Putamen (tissue), 1 donor: ENCODE results near the gene IFRD2.

Experiments used
- DNase-seq: peaks from one replicate; pipeline ENCODE4 v3.0.0-alpha.2; 2016; ENCODE audit warnings: low spot score

Gene IFRD2

GRCh38 chr3:50302095-50303012, 10.1 kb upstream of the IFRD2 start:
- no peak for DNase-seq

DNA sequence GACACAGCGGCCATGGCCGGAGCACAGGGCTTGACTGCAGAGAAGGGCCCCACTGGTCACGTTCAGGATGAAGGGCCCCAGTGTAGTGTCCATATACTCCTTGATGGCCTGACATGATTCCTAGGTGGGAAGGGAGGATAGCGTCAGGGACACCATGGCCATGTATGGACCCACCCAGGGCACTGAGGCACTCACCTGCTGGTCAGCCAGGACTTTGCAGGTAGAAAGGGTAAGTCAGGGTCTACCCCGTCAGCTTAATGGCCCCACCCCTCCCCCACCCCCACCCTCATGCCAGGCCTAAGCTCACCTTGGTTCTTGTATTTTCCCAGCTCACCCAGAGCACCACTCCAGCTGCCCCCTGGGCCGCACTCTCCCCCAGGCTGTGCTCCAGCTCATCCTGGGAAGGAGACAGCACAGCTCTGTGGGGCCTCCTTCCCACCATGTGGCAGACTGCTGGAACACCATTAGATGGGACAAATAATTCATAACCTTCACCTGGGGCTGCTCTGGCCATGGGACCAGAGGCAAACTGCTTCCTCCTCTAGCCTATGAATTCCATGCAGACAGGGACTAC, 8.5 kb upstream of the IFRD2 start:
- no peak for DNase-seq

DNA sequence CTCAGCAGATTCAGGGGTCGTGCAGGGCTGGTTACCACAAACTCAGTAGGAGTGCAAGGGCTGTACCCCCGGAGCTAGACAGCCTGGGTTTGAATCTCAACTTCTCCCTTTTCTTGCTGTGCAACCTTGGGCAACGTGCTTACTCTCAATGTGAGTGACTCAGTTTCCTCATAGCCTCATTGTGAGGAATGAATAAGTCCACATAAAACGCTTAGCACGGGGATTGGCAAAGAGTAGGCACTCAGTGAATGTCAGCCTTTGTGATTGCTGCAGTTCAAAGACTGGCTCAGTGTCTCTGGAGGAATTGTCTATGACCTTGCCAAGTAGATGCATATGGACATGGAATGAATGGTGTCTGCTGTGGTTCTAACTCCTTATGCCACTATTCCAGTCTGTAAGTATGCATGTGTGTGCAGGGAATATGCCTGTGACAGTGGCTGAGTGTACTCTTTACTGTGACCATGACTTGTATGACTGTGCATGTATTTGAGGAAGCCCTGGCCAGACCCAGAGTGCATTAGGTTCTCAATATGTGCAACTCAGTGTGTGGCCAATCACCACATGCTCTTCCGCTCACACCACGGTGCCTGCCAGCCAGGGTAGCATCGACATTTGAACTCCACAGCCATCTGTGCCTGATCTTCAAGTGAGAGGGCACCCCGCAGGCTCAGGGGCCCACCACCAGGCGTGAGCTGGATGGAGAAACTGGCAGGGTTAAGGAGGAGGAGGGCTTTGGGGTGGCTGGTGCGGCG, 7.9 kb upstream of the IFRD2 start:
- peak; percentile 86 for DNase-seq

- DNase-seq, result no peak
Observed at GRCh38 chr3:50299638-50299928, 7.4 kb upstream of the IFRD2 start.

- DNase-seq, result peak; percentile 100
Observed at GRCh38 chr3:50298836-50299637, 6.8 kb upstream of the IFRD2 start, which contains the start of the genes HYAL3 and NAA80. TSS of gene HYAL3 (minus strand) at chr3:50299405. CDS start at chr3:50295602, 3,803 bp downstream. TSS of gene NAA80 (minus strand) at chr3:50299405. CDS start at chr3:50297463, 1,942 bp downstream.

DNA sequence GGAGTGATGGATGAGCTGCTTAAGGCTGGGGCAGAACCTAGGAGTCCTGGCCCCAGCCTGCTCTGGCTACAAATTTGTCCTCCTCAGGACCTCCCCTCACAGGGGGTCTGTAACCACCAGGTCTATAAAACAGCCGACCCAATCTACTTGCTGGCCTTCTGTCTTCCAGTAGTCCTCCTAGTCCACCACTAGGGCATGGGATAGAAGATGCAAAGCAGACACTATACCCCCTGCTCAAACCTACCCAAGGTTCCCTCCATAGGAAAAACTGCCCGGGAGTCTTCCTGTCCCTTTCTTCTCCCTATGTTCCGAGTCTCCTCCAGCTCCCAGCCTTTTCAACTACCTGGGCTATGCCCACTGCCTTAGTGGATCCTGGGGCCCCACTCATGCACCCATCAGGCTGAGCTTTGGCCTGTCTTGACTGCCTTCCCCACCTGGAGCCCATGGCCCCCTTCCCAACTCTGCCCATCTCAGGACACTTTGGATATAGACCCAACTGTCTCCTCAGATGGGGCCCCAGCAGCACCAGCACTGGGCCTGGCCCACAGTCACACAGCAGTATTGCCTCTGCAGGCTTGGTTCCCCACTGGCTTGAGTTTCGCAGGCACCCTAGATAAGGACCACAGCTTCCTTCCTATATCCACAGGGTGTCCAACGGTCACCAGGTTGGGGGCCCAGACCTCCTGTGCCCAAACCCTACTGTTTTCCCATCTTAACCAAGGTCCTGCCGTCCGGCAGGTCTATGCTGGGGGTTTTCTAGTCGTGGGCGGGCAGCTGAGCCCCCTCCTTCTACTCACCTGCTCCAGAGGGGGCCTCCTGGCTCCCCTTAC, 5.9 kb upstream of the IFRD2 start:
- DNase-seq, result no peak

DNA sequence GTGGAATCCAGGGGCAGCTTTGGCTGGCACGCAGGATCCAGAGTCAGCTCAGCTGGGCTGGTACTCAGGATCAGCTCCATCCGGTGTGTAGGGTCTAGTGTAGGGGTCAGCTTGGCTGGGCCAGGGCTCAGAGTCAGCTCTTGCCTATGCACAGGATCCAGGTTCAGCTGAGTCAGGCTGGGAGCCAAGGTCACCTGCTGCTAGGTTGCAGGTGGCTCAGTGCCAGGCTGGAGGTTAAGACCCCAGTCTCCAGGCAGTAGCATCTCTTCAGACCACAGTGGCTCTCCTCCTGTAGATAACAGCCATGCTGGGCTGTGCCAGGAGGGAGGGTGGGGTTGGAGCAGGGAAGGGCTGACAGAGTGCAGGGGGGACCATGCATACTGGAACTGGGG, 5.2 kb upstream of the IFRD2 start:
- no peak for DNase-seq

- DNase-seq, result no peak
Observed at GRCh38 chr3:50296721-50297383, 4.6 kb upstream of the IFRD2 start.

- no peak for DNase-seq
Observed at GRCh38 chr3:50295553-50296431, 3.6 kb upstream of the IFRD2 start.

DNA sequence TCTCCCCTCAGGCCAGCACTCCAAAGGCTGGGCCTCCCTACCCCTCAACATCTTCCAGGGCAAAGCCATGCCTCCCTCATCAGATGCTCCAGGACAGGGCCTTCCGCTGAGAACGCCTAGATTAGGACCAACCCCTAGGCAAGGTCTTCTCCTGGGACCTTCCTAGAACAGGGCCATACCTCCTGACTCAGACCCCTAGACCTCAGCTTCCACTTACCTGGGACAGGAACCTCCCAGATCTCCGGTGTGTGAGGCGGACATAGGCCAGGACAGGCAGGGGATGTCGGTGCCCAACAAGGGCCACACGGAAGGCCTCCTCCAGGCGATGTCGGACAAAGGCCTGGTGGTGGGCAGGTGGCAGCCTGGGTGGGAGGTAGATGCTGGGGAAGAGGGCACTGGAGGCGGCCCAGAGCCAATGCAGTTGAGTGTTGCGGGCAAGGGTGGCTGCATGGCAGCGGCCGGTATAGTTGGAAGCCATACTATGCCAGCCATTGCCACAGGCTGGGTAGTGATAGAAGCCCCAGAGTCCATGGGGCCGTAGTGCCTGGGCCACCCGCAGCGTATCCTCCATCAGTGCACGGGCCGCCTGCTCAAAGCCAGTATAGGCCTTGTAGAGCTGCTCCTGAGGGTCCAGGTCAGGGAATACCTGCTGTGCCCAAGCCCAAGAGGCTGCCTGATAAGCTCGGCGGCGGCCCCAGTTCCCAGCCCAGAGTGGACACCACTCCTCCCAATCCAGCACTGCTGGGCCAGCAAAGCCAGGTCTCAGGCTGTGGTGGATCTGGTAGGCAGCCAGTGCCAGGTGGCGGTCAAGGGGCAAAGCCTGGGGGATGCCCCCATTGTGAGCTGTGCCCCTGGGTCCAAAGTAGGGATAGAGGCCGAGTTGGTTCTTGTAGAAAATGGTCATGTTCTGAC, 2.5 kb upstream of the IFRD2 start:
- no peak for DNase-seq

DNA sequence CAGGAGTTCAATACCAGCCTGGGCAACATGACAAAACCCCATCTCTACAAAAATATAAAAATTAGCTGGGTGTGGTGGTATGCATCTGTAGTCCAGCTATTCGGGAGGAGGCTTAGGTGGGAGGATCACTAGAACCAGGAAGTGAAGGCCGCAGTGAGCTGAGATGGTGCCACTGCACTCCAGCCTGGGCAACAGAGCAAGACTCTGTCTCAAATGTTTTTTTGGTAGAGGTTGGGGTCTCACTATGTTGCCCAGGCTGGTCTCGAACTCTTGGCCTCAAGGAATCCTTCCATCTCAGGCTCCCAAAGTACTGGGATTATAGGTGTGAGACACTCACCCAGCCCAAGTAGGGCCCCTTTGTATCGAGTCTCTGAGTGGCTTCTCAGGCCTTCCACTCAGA, 1.9 kb upstream of the IFRD2 start:
- no peak for DNase-seq

GRCh38 chr3:50293079-50293801, 1.0 kb upstream of the IFRD2 start:
- DNase-seq, result no peak

- no peak for DNase-seq
Observed at GRCh38 chr3:50290161-50290641, 2.0 kb downstream of the IFRD2 start.

DNA sequence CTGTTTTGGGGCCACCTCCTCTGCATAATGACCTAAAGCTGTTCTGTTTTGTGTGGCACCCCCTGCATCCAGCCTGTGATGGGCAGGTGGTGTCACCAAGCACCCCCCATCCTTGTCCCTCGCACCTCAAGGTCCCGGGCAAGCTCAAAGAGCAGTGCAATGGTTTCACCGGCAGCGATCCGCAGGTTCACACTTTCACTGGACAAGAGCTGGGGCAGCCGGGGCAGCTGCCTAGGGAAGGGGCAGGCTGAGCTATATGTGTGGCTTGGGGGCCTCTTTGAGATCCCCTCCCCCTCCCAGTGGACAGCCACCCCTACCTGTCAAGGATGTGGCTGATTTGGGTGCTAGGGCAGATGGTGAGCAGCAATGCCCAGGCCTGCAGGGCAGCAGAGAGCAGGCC, 3.1 kb downstream of the IFRD2 start:
- no peak for DNase-seq

- DNase-seq, result no peak
Observed at GRCh38 chr3:50288387-50289007, 3.7 kb downstream of the IFRD2 start.

- DNase-seq, result no peak
Observed at GRCh38 chr3:50287262-50287661, 5.0 kb downstream of the IFRD2 start.
